RWPE2 (cell line): ENCODE results near the gene ST3GAL3.
A peak's percentile ranks its signal among the peaks of the same experiment; 100 is the strongest.

ENCODE experiments used
- ATAC-seq: fragments of 200-7000 bp; cut with Tn5 transposase; 3 replicates; pipeline ENCODE4 v1.9.1; 2021; ENCODE audit warnings: low read depth
- DNase-seq: peaks from one replicate; pipeline ENCODE4 v3.0.0-alpha.2; 2020; ENCODE audit warnings: low spot score
- H3K27ac ChIP-seq: fragments of 450-650 bp; 2 replicates; pipeline ENCODE4 v1.5.1; 2017; ENCODE audit warnings: mild to moderate bottlenecking; ENCODE audit not compliant: poor library complexity, severe bottlenecking
- H3K27me3 ChIP-seq: fragments of 250-450 bp; sonication (Bioruptor Pico); 2 replicates; pipeline ENCODE4 v1.5.1; 2021; ENCODE audit warnings: mild to moderate bottlenecking, moderate library complexity; ENCODE audit not compliant: insufficient read depth, poor library complexity, severe bottlenecking
- H3K36me3 ChIP-seq: fragments of 250-450 bp; sonication (Bioruptor Pico); 2 replicates; pipeline ENCODE4 v1.5.1; 2020; ENCODE audit warnings: low read depth, mild to moderate bottlenecking, moderate library complexity
- H3K4me1 ChIP-seq: fragments of 250-450 bp; sonication (Bioruptor Pico); 2 replicates; pipeline ENCODE4 v1.5.1; 2021; ENCODE audit warnings: mild to moderate bottlenecking, moderate library complexity; ENCODE audit not compliant: insufficient read depth, poor library complexity, severe bottlenecking
- H3K4me3 ChIP-seq: fragments of 250-450 bp; sonication (Bioruptor Pico); 2 replicates; pipeline ENCODE4 v1.5.1; 2021; ENCODE audit warnings: mild to moderate bottlenecking, moderate library complexity; ENCODE audit not compliant: severe bottlenecking
- H3K9me3 ChIP-seq: fragments of 250-450 bp; sonication (Bioruptor Pico); 2 replicates; pipeline ENCODE4 v1.5.1; 2021; ENCODE audit warnings: mild to moderate bottlenecking, moderate library complexity; ENCODE audit not compliant: severe bottlenecking
- CTCF ChIP-seq: fragments of 450-650 bp; IDR thresholded peaks from one replicate; pipeline ENCODE4 v1.5.1; 2017; ENCODE audit warnings: mild to moderate bottlenecking, moderate library complexity; ENCODE audit not compliant: poor library complexity, severe bottlenecking

ST3GAL3 gene

GRCh38 chr1:43799656-43800635 lies 92.6 kb downstream of the ST3GAL3 start:
- H3K36me3 ChIP-seq, result peaks cover 4% of the 10 kb centered on the region
- H3K4me1 ChIP-seq, result peaks cover 16% of the 10 kb centered on the region
- H3K27me3 ChIP-seq, result no peaks in the 10 kb centered on the region
- peak overlapping the region; percentile 81 for H3K27ac ChIP-seq
- H3K4me3 ChIP-seq, result no peak overlapping the region
- ATAC-seq (no peak), DNase-seq (no peak)
- H3K9me3 ChIP-seq, result no peaks in the 10 kb centered on the region
- no peak for TF ChIP-seq CTCF

DNA sequence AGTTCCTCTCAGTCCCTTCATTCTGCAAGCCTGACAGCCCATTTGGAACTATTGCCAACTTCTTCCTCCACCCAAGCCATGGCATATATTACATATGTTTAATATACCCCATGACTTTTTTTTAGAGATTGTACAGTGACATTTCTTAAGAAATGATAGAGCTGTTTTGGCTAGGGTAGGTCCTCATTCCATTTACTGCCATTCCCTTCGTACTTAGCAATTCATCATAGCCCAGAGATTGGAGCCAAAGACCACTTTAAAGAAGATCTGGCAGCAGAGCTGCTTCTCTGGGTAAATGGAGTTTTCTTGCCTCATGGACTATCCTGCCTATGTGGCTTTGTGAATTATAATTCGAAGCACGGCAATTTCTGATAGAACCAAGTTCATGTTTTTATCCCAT lies 93.4 kb downstream of the ST3GAL3 start:
- TF ChIP-seq CTCF, result no peak
- ATAC-seq (no peak), DNase-seq (no peak)
- Histone ChIP-seq H3K9me3 (no peaks in the 10 kb centered on the region), H3K4me3 (no peak overlapping the region), H3K4me1 (peaks cover 16% of the 10 kb centered on the region), H3K36me3 (peaks cover 4% of the 10 kb centered on the region), H3K27ac (peak overlapping the region; percentile 81), H3K27me3 (no peaks in the 10 kb centered on the region)

GRCh38 chr1:43801203-43801602 lies 93.9 kb downstream of the ST3GAL3 start:
- Histone ChIP-seq H3K36me3 (peaks cover 4% of the 10 kb centered on the region), H3K4me3 (no peak overlapping the region), H3K27me3 (no peaks in the 10 kb centered on the region), H3K27ac (peak overlapping the region; percentile 81), H3K4me1 (peaks cover 16% of the 10 kb centered on the region), H3K9me3 (no peaks in the 10 kb centered on the region)
- no peak for TF ChIP-seq CTCF
- ATAC-seq (peak; percentile 90), DNase-seq (no peak)

GRCh38 chr1:43802356-43802980 lies 95.1 kb downstream of the ST3GAL3 start:
- DNase-seq (no peak), ATAC-seq (no peak)
- Histone ChIP-seq H3K4me1 (peaks cover 16% of the 10 kb centered on the region), H3K27me3 (no peaks in the 10 kb centered on the region), H3K4me3 (no peak overlapping the region), H3K27ac (peak overlapping the region; percentile 81), H3K9me3 (no peaks in the 10 kb centered on the region), H3K36me3 (peaks cover 4% of the 10 kb centered on the region)
- TF ChIP-seq CTCF, result no peak

- no peak for TF ChIP-seq CTCF
- Histone ChIP-seq H3K4me1 (peaks cover 16% of the 10 kb centered on the region), H3K27ac (no peak overlapping the region), H3K4me3 (no peak overlapping the region), H3K27me3 (no peaks in the 10 kb centered on the region), H3K36me3 (peaks cover 4% of the 10 kb centered on the region), H3K9me3 (no peaks in the 10 kb centered on the region)
- no peak for DNase-seq
- no peak for ATAC-seq
Measured at GRCh38 chr1:43803105-43803504, 95.8 kb downstream of the ST3GAL3 start.
